DOHH2 (cell line): ENCODE measurements around the gene RENBP.

ENCODE experiments used
- H3F3A ChIP-seq: fragments of 200-600 bp; sonication (generic), shearing (Covaris generic); 2 replicates; pipeline ENCODE4 v1.6.0; 2016; ENCODE audit warnings: antibody characterized with exemption, mild to moderate bottlenecking; ENCODE audit not compliant: control insufficient read depth, insufficient read depth
- H3K27ac ChIP-seq: fragments of 200-600 bp; sonication (generic); 2 replicates; pipeline ENCODE4 v1.5.1; 2014; ENCODE audit warnings: low read depth, mild to moderate bottlenecking, low read length, moderate library complexity
- H3K27me3 ChIP-seq: fragments of 200-600 bp; sonication (generic); 2 replicates; pipeline ENCODE4 v1.6.1; 2014; ENCODE audit warnings: mild to moderate bottlenecking, low read length, mixed read lengths; ENCODE audit not compliant: control insufficient read depth
- H3K36me3 ChIP-seq: fragments of 200-600 bp; sonication (generic); 2 replicates; pipeline ENCODE4 v1.6.1; 2014; ENCODE audit warnings: mild to moderate bottlenecking, low read length, moderate library complexity, mixed read lengths; ENCODE audit not compliant: control insufficient read depth
- H3K4me1 ChIP-seq: fragments of 200-600 bp; sonication (generic); 2 replicates; pipeline ENCODE4 v1.6.1; 2014; ENCODE audit warnings: mild to moderate bottlenecking, low read length, mixed read lengths; ENCODE audit not compliant: control insufficient read depth
- H3K4me2 ChIP-seq: fragments of 200-600 bp; sonication (generic); 2 replicates; pipeline ENCODE4 v1.6.0; 2014; ENCODE audit warnings: mild to moderate bottlenecking, low read length, moderate library complexity
- H3K4me3 ChIP-seq: fragments of 200-600 bp; sonication (generic); 2 replicates; pipeline ENCODE4 v1.5.1; 2014; ENCODE audit warnings: mild to moderate bottlenecking, low read length, mixed read lengths
- H3K79me2 ChIP-seq: fragments of 200-600 bp; sonication (generic); 2 replicates; pipeline ENCODE4 v1.6.1; 2014; ENCODE audit warnings: mild to moderate bottlenecking, low read length, mixed read lengths; ENCODE audit not compliant: control insufficient read depth
- H3K9me2 ChIP-seq: fragments of 200-600 bp; sonication (generic); replicated peaks from 2 replicates; pipeline ENCODE4 v1.6.1; 2014; ENCODE audit warnings: mild to moderate bottlenecking, low read length, mixed read lengths; ENCODE audit not compliant: control insufficient read depth
- H3K9me3 ChIP-seq: fragments of 200-600 bp; sonication (generic); 2 replicates; pipeline ENCODE4 v1.6.1; 2014; ENCODE audit warnings: antibody characterized with exemption, low read length, mixed read lengths; ENCODE audit not compliant: control insufficient read depth, insufficient read depth
- H4K20me1 ChIP-seq: fragments of 200-600 bp; sonication (generic); 2 replicates; pipeline ENCODE4 v1.6.0; 2014; ENCODE audit warnings: low read depth, mild to moderate bottlenecking, antibody characterized with exemption, low read length, moderate library complexity; ENCODE audit not compliant: control insufficient read depth, insufficient read depth
- CTCF ChIP-seq: fragments of 200-600 bp; sonication (generic); IDR thresholded peaks from one replicate; pipeline ENCODE4 v1.5.1; 2014; ENCODE audit warnings: antibody characterized with exemption, mild to moderate bottlenecking, low read depth, low read length; ENCODE audit not compliant: poor library complexity, severe bottlenecking
- EZH2phosphoT487 ChIP-seq: fragments of 200-600 bp; sonication (generic); IDR thresholded peaks from 2 replicates; pipeline ENCODE4 v1.6.1; 2017; ENCODE audit warnings: borderline replicate concordance, mild to moderate bottlenecking, antibody characterized with exemption, low read length, moderate library complexity, mixed read lengths

The RENBP gene

GRCh38 chrX:153930011-153930910, 14.2 kb downstream of the RENBP start:
- Histone ChIP-seq H3K27me3 (no peaks in the 10 kb centered on the region), H4K20me1 (no peaks in the 10 kb centered on the region), H3K9me3 (no peaks in the 10 kb centered on the region), H3K36me3 (peaks cover 49% of the 10 kb centered on the region), H3K79me2 (peaks cover 31% of the 10 kb centered on the region), H3F3A (peaks cover 9% of the 10 kb centered on the region; the same call in 1 of the 2 replicates), H3K27ac (peak overlapping the region; percentile 63; the same call in 1 of the 2 replicates), H3K9me2 (no peaks in the 10 kb centered on the region), H3K4me2 (peak overlapping the region; percentile 64), H3K4me1 (peaks cover 29% of the 10 kb centered on the region), H3K4me3 (no peak overlapping the region; the same call in 1 of the 2 replicates)
- TF ChIP-seq EZH2phosphoT487 (no peak), CTCF (no peak)

GRCh38 chrX:153929576-153929975, 14.9 kb downstream of the RENBP start:
- H3K36me3 ChIP-seq = peaks cover 56% of the 10 kb centered on the region
- no peaks in the 10 kb centered on the region for H4K20me1 ChIP-seq
- TF ChIP-seq CTCF (no peak), EZH2phosphoT487 (no peak)
- no peaks in the 10 kb centered on the region for H3K9me2 ChIP-seq
- peak overlapping the region; percentile 60 for H3K4me3 ChIP-seq
- H3K27ac ChIP-seq = peak overlapping the region; percentile 63
- peak overlapping the region; percentile 64 for H3K4me2 ChIP-seq
- H3K79me2 ChIP-seq = peaks cover 34% of the 10 kb centered on the region
- peaks cover 35% of the 10 kb centered on the region for H3K4me1 ChIP-seq
- H3K27me3 ChIP-seq = no peaks in the 10 kb centered on the region
- H3K9me3 ChIP-seq = no peaks in the 10 kb centered on the region
- peaks cover 9% of the 10 kb centered on the region; the same call in 1 of the 2 replicates for H3F3A ChIP-seq

- TF ChIP-seq EZH2phosphoT487 (no peak), CTCF (no peak)
- peaks cover 9% of the 10 kb centered on the region; the same call in 1 of the 2 replicates for H3F3A ChIP-seq
- peaks cover 39% of the 10 kb centered on the region for H3K4me1 ChIP-seq
- no peaks in the 10 kb centered on the region for H4K20me1 ChIP-seq
- peak overlapping the region; percentile 63 for H3K27ac ChIP-seq
- H3K36me3 ChIP-seq = peaks cover 58% of the 10 kb centered on the region
- no peaks in the 10 kb centered on the region for H3K9me2 ChIP-seq
- peaks cover 34% of the 10 kb centered on the region for H3K79me2 ChIP-seq
- peak overlapping the region; percentile 60 for H3K4me3 ChIP-seq
- no peaks in the 10 kb centered on the region for H3K9me3 ChIP-seq
- peak overlapping the region; percentile 64 for H3K4me2 ChIP-seq
- no peaks in the 10 kb centered on the region for H3K27me3 ChIP-seq
These were observed 15.6 kb downstream of the RENBP start for GRCh38 chrX:153928846-153929245.
